Activated T-helper 1 cell treated with Interleukin-2 at 50 U/mL for 16 hours (primary cell): ENCODE data around the gene MOCS2.
"Not testable (repeated sequence)": the region's sequence is repeated elsewhere in the genome, so short reads cannot be mapped to it uniquely, and the experiment has no call there.

Experiments used
- DNase-seq: peaks from one replicate; pipeline ENCODE4 v3.0.0-alpha.2; 2020; ENCODE audit warnings: low read depth

The MOCS2 gene

GRCh38 chr5:53109443-53110127, at the start of gene MOCS2:
Gene MOCS2, minus strand, starts transcription at chr5:53109757. Its CDS starts 2,583 bp downstream, at chr5:53107174.
- peak; percentile 85 for DNase-seq

GRCh38 chr5:53151713-53152458, 42.3 kb upstream of the MOCS2 start:
- DNase-seq = no peak

- no peak for DNase-seq
Observed at GRCh38 chr5:53133020-53133419, 23.5 kb upstream of the MOCS2 start.

- no peak for DNase-seq
Observed at GRCh38 chr5:53130266-53130665, 20.7 kb upstream of the MOCS2 start.

- DNase-seq = no peak
Observed at GRCh38 chr5:53128481-53128880, 18.9 kb upstream of the MOCS2 start.

GRCh38 chr5:53127107-53127506, 17.6 kb upstream of the MOCS2 start:
- DNase-seq = no peak

- DNase-seq = no peak
Observed at GRCh38 chr5:53126521-53126920, 17.0 kb upstream of the MOCS2 start.

GRCh38 chr5:53123702-53124101, 14.1 kb upstream of the MOCS2 start:
- no peak for DNase-seq

- no peak for DNase-seq
Observed at GRCh38 chr5:53120165-53120564, 10.6 kb upstream of the MOCS2 start.

GRCh38 chr5:53118879-53119278, 9.3 kb upstream of the MOCS2 start:
- no peak for DNase-seq

- DNase-seq = no peak
Observed at GRCh38 chr5:53116597-53116996, 7.0 kb upstream of the MOCS2 start.

GRCh38 chr5:53114988-53115387, 5.4 kb upstream of the MOCS2 start:
- DNase-seq = no peak

GRCh38 chr5:53113947-53114346, 4.4 kb upstream of the MOCS2 start:
- no peak for DNase-seq

- DNase-seq = no peak
Observed at GRCh38 chr5:53112909-53113308, 3.4 kb upstream of the MOCS2 start.

GRCh38 chr5:53112307-53112706, 2.8 kb upstream of the MOCS2 start:
- not testable (repeated sequence) for DNase-seq

- DNase-seq = no peak
Observed at GRCh38 chr5:53111139-53111538, 1.6 kb upstream of the MOCS2 start.

GRCh38 chr5:53110156-53110555, 599 bp upstream of the MOCS2 start:
- DNase-seq = no peak

GRCh38 chr5:53109056-53109442, 508 bp downstream of the MOCS2 start:
- DNase-seq = no peak

- no peak for DNase-seq
Observed at GRCh38 chr5:53105611-53106300, 3.8 kb downstream of the MOCS2 start.

- DNase-seq = no peak
Observed at GRCh38 chr5:53100606-53101005, 9.0 kb downstream of the MOCS2 start.

GRCh38 chr5:53099546-53099945, 10.0 kb downstream of the MOCS2 start:
- no peak for DNase-seq

GRCh38 chr5:53095931-53096525, 13.5 kb downstream of the MOCS2 start:
- DNase-seq = peak; percentile 35

GRCh38 chr5:53095217-53095616, 14.3 kb downstream of the MOCS2 start:
- DNase-seq = no peak
